HG03196 (cell line): ENCODE measurements around the gene SLC4A2.
"Not testable (repeated sequence)": the region's sequence is repeated elsewhere in the genome, so short reads cannot be mapped to it uniquely, and the experiment has no call there.

Experiments
- ATAC-seq: cut with Tn5 transposase; IDR thresholded peaks from one replicate; pipeline ENCODE4 v1.9.1; 2021; ENCODE audit not compliant: unreplicated experiment

Gene SLC4A2

DNA sequence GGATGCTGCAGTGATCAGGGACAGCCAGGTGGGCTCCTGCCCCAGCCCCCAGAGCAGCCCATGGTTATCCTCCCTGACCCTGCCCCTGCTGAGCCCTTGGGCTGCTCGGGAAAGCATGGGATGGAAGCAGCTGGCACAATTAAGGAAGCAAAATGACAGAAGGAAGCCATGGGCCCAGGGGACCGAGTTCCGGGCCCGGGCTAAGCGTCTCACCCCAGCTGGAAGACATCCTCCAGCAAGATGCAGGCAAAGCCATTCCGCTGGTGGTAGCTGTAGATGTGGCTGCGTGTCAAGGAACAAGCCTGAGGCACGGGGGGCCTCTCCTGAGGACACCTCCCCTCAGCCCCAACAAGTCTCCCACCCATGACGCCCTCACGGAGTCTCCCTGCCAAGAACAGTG, 36.2 kb upstream of the SLC4A2 start:
- no peak for ATAC-seq

DNA sequence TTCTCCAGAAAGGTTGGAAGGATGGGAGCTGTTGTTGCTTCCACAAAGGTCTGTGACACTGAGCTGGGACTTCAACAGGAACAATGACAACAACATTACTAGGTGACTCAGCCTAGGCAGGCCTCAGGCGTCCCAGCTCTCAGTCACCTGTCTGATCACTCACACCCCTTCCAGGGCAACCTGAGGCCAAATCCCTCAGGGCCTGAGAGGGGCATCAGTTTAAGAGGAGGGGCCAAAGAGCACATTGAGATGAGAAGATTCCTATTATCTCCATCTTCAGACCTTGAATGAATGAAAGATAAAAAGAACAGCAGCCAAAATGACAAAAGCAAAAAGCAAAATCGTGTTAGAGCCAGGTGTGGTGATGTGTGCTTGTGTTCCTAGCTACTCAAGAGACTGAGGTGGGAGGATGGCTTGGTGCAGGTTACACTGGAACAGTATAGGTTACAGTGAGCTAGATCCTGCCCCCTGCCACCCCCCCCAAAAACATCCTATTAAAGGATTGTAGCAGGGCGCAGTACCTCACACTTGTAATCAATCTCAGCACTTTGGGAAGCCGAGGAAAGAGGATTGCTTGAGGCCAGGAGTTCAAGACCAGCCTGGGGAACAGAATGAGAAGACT, 34.8 kb upstream of the SLC4A2 start, which contains the start of gene ATG9B:
Gene ATG9B, minus strand, starts transcription at position 60 of the 622 bp plus-strand sequence. CDS start 71 bp downstream, outside the sequence.
- no peak for ATAC-seq

DNA sequence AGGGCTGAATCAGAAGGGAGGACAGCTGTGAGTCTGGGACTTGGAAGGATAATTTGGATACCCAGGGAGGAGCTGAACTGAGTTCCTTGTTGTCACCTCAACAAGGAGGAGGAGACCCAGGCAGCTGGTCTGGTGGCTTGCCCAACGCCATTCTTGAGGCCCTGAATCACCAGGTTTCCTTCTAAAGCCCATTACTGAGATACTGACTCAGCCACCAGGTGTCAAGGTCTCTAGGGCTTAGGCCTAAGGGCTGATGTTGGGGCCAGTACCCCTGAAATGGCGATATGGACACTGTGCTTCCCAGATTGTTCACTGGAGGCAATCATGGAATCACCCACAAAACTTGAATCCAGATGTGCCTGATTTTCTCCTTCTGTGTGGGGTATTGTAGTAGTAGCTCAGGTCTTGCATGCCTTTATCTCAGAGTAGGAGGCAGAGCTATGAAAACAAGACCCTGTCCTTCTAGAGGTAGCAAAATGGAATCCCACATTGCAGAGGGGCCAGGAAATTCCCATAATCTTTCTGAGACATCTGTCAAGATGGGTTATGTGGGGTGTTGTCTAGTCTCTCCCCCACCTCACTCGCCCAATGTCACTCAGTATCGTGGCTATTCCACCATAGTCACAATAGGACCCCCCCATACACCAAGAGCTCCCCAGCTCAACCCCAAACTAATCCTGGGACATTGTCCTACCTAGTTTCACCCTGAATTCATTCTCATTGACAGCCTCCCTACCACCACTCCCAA, 33.3 kb upstream of the SLC4A2 start:
- ATAC-seq = no peak

DNA sequence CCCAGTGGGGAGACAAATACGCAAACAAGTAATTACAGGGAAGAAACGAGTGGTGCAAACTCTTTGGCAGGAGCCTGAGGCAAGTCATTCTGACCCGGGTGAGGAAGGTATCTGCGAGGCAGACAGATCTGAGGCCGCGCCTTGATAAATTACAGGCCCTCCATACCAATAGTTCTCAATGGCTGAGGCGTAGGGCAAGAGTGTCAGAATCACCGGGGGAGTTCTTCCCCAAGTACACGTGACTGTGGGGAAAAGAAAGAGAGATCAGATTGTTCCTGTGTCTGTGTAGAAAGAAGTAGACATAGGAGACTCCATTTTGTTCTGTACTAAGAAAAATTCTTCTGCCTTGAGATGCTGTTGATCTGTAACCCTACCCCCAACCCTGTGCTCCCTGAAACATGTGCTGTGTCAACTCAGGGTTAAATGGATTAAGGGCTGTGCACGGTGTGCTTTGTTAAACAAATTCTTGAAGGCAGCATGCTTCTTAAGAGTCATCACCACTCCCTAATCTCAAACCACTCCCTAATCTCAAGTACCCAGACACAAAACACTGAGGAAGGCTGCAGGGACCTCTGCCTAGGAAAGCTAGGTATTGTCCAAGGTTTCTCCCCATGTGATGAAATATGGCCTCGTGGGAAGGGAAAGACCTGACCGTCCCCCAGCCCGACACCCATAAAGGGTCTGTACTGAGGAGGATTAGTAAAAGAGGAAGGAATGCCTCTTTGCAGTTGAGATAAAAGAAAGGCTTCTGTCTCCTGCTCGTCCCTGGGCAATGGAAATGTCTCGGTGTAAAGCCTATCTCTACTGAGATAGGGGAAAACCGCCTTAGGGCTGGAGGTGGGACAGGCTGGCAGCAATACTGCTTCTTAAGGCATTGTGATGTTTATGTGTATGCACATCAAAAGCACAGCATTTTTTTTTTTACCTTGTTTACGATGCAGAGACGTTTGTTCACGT, 32.3 kb upstream of the SLC4A2 start:
- ATAC-seq = not testable (repeated sequence)

DNA sequence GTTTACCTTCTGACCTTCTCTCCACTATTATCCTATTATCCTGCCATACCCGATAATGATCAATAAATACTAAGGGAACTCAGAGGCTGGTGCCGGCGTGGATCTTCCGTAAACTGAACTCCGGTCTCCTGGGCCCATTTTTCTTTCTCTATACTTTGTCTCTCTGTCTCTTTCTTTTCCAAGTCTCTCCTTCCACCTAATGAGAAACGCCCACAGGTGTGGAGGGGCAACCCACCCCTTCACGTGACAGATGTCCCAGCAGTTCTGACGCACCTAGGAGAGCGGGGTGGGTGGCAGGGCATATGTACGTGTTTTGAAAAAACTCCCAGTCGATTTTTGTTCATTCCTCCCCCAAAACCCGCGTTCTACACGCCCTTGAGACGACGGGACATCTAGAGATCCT, 31.7 kb upstream of the SLC4A2 start:
- ATAC-seq = not testable (repeated sequence)

DNA sequence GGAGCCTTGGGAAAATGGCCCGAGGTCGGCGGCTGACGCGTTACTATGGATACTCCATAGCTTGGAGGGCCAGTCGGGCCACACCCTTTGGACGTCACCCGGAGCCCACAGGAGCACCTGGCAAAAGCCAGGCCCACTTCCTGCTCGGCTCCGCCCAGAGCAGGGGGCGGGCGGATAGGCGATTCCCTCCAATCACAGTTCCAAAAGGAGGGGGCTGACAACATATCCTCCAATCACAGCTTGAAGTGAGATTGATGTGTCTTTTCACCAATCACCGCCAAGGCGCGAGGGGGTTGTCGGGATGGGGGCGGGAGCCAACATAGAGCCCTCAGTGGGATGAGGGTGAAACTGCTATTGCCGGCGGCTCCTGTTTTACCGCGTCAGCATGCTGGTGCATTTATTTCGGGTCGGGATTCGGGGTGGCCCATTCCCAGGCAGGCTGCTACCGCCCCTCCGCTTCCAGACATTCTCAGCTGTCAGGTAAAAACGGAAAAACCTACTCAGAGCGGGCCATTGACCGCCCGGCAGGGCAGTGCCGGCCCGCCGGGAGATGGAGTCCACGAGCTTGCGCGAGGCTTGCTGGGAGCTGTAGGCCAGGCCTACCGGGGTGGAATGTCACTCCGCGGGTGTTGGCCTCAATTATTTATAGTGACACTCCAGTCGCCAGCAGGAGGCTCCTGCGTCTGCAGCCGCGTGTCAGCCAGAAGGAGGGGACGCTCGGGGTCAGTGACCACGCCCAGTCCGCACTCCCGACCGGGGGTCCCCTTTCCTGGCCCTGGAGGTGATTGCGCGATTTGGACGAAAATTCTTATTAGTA, 31.1 kb upstream of the SLC4A2 start, which contains the start of gene ABCB8:
Gene ABCB8, plus strand, starts transcription at position 320 of the 817 bp plus-strand sequence. Its CDS starts 66 bp downstream, at position 386.
- peak; percentile 94 for ATAC-seq

DNA sequence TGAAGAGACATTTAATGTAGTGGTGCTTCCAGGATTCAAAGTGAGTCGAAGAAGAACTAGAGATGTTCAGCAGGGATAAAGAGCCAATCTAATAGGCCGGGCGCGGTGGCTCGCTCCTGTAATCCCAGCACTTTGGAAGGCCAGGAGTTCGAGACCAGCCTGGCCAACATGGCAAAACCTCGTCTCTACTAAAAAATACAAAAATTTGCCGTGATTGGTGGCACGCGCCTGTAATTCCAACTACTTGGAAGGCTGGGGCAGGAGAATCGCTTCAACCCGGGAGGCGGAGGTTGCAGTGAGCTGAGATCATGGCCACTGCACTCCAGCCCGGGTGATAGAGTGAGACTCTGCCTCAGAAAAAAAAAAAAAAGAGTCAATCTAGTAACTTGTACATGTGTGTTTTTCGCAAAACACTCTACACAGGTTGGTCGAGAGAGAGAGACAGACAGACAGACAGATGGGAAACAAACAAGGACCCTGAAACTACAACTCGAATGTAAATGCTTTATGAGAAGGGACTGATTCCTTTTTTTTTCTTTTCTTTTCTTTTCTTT, 30.4 kb upstream of the SLC4A2 start:
- no peak for ATAC-seq

DNA sequence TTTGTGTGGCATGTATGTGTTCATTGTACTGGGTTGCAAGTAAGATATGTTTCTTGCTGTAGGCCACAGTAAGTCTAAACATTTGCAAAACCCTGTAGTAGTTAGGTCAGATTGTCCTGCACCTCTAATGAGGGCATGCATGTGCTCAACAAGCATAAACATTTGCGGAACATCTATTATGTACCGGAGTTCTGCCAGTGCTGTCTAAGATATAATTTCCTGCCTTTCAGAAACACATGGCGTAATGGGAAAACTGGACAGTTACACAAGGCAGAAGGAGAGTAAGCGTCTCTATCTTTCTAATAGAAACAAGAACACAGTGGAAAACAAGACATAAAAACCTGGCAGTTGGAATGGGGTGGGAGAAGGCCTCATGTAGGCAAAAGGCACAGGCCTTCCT, 28.4 kb upstream of the SLC4A2 start:
- ATAC-seq = no peak

DNA sequence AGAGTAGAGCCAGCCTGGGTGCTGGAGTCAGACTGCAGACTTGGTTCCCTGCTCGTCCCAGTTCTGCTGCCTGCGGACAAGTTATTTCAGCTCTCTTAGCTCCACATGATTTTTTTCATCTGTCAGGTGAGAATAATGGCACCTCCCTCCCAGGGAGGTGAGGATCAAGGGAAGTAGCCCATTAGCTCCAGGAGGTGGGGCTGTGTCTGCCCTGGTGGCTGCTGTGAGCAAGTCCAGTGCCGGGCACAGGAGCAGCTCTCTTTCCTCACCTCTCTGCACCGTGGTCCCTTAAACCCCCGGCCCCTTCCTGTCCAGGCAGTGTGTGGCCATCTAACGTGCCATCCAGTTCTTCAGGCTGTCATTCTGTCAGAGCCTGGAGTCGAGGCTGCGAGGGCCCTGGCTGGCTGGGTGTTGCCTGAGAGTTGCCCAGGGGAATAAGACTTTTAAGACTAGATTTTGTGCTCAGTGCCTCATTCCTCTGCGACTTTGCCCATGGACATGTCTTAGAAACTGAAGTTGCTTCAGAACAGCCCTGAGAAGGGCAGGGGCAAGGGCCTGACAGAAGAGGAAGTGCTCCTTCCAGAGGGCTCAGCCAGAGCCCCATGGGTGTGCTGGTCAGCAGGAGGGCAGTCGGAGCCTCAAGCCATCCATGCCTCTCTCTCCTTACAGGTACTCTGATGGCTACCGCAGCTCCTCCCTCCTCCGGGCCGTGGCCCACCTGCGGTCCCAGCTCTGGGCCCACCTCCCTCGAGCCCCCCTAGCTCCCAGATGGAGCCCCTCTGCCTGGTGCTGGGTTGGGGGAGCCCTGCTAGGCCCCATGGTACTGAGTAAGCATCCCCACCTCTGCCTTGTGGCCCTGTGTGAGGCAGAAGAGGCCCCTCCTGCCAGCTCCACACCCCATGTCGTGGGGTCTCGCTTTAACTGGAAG, 26.2 kb upstream of the SLC4A2 start:
- ATAC-seq = no peak

DNA sequence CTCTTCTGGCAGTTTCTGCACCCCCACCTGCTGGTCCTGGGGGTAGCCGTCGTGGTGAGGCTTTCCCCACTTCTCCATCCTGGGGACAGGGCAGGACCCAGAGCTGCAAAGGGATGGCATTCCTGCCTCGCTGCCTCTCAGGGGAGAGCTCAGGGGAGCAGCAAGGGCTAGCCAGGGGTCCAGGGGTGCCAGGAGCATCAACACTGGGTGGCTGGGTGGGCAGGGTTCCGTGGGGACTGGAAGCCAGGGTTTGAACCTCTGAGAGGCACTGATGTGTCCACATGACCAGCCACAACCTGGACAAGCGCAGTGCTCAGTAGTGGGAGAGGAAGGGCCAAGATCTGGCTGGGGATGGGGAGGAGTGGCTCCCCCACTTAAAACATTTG, 25.5 kb upstream of the SLC4A2 start:
- ATAC-seq = no peak

DNA sequence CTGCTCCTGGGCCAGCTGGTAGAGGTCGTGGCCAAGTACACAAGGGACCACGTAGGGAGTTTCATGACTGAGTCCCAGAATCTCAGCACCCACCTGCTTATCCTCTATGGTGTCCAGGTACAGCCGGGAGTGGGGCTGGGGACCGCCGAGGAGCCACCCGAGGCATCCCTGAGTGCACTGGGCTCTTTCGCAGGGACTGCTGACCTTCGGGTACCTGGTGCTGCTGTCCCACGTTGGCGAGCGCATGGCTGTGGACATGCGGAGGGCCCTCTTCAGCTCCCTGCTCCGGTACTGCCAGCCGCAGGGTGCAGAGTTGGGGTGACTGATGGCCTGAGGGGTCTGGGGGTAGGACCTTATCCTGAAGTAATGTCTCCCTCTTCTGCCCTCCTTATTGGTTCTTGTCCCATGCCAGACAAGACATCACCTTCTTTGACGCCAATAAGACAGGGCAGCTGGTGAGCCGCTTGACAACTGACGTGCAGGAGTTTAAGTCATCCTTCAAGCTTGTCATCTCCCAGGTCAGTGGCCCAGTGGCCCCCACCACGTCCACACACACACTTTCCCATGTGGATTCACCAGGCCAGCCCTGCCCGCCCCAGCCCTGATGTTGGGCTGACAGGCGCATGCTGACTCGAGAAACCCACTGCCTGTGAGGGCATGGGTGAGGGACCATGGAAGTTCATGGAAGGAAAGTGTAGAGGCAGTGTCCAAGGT, 24.9 kb upstream of the SLC4A2 start:
- no peak for ATAC-seq

DNA sequence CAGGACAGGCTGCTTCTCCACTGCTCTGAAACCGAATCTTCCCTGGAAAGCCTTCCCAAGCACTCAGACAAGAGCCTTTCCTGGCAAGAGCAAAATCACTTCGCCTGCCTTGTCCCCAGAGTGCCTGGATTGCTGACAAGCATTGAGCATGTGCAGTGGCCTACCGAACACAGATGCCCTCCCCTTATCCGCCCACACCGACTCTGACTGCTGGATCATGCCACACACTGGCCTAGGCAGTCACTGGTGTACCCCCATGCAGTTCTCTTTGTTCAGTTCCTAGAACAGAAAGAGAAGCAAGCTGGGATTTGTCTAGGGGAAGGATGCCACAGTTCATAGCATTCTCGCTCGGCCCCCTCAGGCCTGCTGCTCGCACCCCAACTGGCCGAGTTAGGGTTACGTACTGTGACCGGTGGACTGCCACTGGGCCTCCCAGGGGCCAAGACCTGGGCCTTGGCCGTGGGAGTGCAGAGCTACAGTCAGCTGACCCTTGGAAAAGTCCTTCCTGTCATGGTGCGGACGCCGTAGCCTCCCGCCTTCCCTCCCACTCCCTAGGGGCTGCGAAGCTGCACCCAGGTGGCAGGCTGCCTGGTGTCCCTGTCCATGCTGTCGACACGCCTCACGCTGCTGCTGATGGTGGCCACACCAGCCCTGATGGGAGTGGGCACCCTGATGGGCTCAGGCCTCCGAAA, 24.2 kb upstream of the SLC4A2 start:
- no peak for ATAC-seq

DNA sequence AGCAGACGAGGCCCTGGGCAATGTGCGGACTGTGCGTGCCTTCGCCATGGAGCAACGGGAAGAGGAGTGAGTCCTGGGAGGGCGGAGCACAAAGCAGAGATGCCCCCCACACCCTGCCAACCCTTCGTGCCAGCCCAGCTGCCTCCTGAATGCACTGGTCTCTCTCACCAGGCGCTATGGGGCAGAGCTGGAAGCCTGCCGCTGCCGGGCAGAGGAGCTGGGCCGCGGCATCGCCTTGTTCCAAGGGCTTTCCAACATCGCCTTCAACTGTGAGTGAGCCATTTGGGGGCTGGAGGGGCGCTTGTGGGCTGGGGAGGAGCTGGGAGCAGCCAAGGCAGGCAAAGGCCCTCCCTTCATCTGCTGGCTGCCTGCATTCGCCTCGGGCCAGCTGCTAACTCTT, 23.5 kb upstream of the SLC4A2 start:
- no peak for ATAC-seq

DNA sequence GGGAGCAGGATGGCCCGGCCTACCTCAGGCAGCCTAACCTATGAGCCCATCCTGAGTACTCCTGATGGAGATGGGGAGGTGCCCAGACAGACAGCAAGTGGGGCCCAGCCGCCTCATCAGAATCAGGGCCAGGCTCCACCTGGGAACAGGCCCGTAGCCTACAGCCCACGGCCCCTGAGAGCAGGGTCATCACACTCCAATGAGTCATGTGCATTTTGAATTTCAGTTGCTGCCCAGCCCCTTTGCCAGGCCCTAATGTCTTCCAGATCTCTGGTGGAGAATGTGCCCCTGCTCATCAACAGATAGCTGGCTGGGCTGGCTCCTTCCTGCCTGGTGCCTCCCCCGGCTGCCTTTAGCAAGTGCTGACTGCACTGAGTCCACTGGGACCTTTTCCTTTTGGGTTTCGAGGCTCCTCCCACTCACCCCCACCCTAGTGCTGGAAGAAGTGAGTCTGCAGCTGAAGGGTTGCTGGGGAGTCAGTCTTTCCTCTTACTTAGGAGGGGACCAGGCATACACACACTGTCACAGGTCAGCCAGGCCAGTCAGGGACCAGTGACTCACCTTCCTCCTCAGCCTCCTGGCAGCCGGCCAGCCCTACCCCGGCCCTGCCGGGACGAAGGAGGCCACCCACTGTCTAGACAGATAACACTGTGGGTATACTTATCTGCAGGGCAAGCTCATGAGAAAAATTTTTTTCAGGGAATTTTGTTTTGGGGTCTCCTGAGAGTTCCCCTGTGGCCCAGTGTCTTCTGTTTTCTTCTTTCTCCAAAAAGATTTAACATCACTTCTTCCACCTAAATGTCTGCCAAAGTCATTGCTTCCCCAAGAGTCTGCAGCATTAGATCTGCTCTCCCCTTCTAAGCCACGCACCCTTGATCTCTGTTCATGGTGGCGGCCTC, 20.2 kb upstream of the SLC4A2 start:
- no peak for ATAC-seq

DNA sequence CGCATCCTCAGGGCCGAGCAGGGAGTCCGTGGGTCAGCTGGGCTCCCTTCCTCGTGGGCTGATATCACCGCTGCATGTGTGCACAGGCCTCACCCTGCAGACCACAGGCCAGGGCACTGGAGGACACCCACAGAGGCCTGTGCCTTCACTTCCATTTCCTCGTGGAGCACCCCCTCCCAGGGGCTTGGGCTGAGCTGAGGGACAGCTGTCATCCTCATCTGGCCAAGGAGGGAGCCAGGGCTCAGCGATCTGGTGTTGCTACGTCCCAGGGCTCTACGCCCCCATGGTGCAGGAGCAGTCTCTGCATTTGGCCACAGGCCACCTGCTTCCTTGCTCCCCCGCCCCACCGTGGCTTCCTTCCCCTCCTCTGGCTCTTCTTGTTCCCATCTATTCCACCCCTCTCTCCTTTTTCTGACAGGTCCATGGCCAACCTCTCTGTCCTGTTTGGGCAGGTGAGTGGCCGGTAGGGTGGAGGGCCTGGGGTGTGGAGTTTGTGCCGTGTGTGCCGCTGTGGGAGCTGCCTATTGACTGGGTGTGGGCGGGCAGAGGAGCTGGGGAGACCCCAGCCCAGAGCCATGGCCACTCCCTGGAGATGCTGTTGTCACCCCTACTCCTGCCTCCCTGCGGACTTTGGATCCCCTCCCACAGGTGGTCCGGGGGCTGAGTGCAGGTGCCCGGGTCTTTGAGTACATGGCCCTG, 19.4 kb upstream of the SLC4A2 start:
- no peak for ATAC-seq

DNA sequence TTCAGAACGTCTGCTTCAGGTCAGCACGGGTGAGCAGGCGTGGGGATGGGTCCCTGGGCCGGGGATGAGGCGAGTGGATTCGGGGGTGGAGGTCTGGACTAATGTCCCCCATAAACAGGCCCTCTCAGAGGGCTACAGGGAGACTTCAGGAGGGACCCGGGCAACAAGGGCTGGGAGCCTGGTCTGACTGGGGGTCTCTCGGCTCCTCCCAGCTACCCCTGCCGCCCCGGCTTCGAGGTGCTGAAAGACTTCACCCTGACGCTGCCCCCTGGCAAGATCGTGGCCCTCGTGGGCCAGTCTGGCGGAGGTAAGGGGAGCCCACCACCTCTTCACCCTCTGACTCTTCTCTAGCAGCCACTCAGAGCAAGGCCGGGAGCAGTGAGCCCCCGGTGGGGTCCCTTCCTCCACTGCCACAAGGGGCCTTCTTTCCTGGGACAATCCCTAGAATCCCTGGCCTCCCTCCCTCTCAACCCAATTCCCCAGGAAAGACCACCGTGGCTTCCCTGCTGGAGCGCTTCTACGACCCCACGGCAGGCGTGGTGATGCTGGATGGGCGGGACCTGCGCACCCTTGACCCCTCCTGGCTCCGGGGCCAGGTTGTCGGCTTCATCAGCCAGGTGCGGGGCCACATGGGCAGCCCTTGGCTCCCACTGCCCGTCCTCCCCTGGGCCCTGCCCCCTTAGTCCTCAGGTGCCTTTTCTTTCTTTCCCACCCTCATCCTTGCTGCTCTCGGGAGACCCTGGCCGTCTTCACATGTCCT, 18.6 kb upstream of the SLC4A2 start:
- no peak for ATAC-seq
